Neural crest cell (in vitro differentiated cells): Measurements from ENCODE around the gene SYCE3. TPM values are rescaled to one million over a fixed set of nuclear protein-coding genes. Genes with fewer than 3 reads are reported as not detected.
A peak's percentile ranks its signal among the peaks of the same experiment; 100 is the strongest.
"Not testable (repeated sequence)": the region's sequence is repeated elsewhere in the genome, so short reads cannot be mapped to it uniquely, and the experiment has no call there.

Experiments used
- DNase-seq: peaks from one replicate; pipeline ENCODE4 v3.0.0; 2021; ENCODE audit warnings: low read depth, mixed read lengths, low spot score
- H3K27ac Mint-ChIP-seq: one replicate; pipeline ENCODE4 v1.8.0; 2021; ENCODE audit warnings: mild to moderate bottlenecking, mixed read lengths; ENCODE audit not compliant: unreplicated experiment
- H3K27me3 Mint-ChIP-seq: 2 replicates; pipeline ENCODE4 v1.8.0; 2021; ENCODE audit warnings: low read depth, mild to moderate bottlenecking, mixed read lengths
- H3K36me3 Mint-ChIP-seq: 2 replicates; pipeline ENCODE4 v1.8.0; 2021; ENCODE audit warnings: low read depth, mild to moderate bottlenecking, mixed read lengths
- H3K4me1 Mint-ChIP-seq: 2 replicates; pipeline ENCODE4 v1.8.0; 2021; ENCODE audit warnings: mixed read lengths
- H3K4me3 Mint-ChIP-seq: one replicate; pipeline ENCODE4 v1.8.0; 2021; ENCODE audit warnings: mild to moderate bottlenecking, mixed read lengths
- H3K9me3 Mint-ChIP-seq: 2 replicates; pipeline ENCODE4 v1.8.0; 2021; ENCODE audit warnings: mixed read lengths
- total RNA-seq: library from RNA; stranded (reverse); gene quantifications from 2 replicates; pipeline ENCODE4 v1.2.1, GENCODE V29; 2021
- TF ChIP-seq, protein P1 (sequence below): fragments of 200-600 bp; sonication (generic); conservative IDR thresholded peaks from 2 replicates; pipeline ENCODE4 v1.5.0; 2021; ENCODE audit warnings: antibody characterized with exemption, mild to moderate bottlenecking

Gene SYCE3
- total RNA-seq, 1 donor from 2014 or later = not detected

GRCh38 chr22:50546326-50547262, 16.1 kb downstream of the SYCE3 start:
- TF ChIP-seq, protein P1, sequence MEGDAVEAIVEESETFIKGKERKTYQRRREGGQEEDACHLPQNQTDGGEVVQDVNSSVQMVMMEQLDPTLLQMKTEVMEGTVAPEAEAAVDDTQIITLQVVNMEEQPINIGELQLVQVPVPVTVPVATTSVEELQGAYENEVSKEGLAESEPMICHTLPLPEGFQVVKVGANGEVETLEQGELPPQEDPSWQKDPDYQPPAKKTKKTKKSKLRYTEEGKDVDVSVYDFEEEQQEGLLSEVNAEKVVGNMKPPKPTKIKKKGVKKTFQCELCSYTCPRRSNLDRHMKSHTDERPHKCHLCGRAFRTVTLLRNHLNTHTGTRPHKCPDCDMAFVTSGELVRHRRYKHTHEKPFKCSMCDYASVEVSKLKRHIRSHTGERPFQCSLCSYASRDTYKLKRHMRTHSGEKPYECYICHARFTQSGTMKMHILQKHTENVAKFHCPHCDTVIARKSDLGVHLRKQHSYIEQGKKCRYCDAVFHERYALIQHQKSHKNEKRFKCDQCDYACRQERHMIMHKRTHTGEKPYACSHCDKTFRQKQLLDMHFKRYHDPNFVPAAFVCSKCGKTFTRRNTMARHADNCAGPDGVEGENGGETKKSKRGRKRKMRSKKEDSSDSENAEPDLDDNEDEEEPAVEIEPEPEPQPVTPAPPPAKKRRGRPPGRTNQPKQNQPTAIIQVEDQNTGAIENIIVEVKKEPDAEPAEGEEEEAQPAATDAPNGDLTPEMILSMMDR = no peak

GRCh38 chr22:50545522-50546325, 17.0 kb downstream of the SYCE3 start, which contains the start of gene KLHDC7B:
Gene KLHDC7B (plus strand): TSS chr22:50545899. CDS start chr22:50546244, 345 bp downstream.
- Mint-ChIP-seq H3K4me1 (no peaks in the 10 kb centered on the region), H3K27me3 (peaks cover 10% of the 10 kb centered on the region), H3K9me3 (no peaks in the 10 kb centered on the region), H3K27ac (no peak within 1 kb of the TSS), H3K4me3 (no peak within 1 kb of the TSS), H3K36me3 (no peaks in the 10 kb centered on the region)
- no peak for DNase-seq
- TF ChIP-seq, protein P1 = no peak

More at GRCh38 chr22:50546326-50547262, 16.1 kb downstream of the SYCE3 start:
- H3K4me1 Mint-ChIP-seq = no peaks in the 10 kb centered on the region
- no peak for DNase-seq
- H3K4me3 Mint-ChIP-seq = no peak overlapping the region
- no peaks in the 10 kb centered on the region for H3K36me3 Mint-ChIP-seq
- H3K27me3 Mint-ChIP-seq = peaks cover 8% of the 10 kb centered on the region
- no peaks in the 10 kb centered on the region for H3K9me3 Mint-ChIP-seq
- H3K27ac Mint-ChIP-seq = no peak overlapping the region

DNA sequence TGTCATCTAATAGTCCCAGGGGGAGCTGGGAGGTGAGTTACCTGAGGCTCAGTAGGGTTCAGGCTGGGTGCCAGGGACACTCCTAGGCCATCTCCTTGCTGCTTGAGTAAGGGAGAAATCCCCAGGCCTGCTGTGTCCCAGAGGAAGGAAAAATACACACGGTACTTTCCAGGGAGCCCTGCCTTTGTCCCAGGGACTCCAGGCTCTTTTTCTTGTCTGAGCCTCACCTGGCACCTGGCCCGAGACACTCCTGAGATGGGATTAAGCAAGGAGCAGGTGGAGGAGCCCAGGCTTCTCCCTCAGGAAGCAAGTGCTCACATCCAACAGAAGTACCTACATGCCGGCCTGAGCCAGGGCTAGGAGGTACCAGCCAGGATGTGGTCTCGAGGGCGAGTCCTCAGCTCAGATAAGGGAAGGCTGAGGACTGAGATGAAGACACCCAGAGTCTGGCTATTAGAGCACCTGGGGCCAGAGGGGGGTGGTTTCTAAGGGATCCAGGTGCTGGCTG, 17.9 kb downstream of the SYCE3 start:
- Mint-ChIP-seq H3K9me3 (no peaks in the 10 kb centered on the region), H3K4me3 (no peak overlapping the region), H3K27ac (no peak overlapping the region), H3K4me1 (no peaks in the 10 kb centered on the region), H3K27me3 (peaks cover 14% of the 10 kb centered on the region), H3K36me3 (no peaks in the 10 kb centered on the region)
- TF ChIP-seq, protein P1 = no peak
- no peak for DNase-seq

GRCh38 chr22:50544078-50544745, 18.5 kb downstream of the SYCE3 start:
- H3K9me3 Mint-ChIP-seq = no peaks in the 10 kb centered on the region
- H3K4me3 Mint-ChIP-seq = no peak overlapping the region
- DNase-seq = peak; percentile 84
- TF ChIP-seq, protein P1 = peak; percentile 59
- H3K4me1 Mint-ChIP-seq = no peaks in the 10 kb centered on the region
- H3K27ac Mint-ChIP-seq = no peak overlapping the region
- no peaks in the 10 kb centered on the region for H3K36me3 Mint-ChIP-seq
- peaks cover 14% of the 10 kb centered on the region for H3K27me3 Mint-ChIP-seq

- Mint-ChIP-seq H3K27me3 (peaks cover 18% of the 10 kb centered on the region), H3K4me1 (no peaks in the 10 kb centered on the region), H3K27ac (no peak overlapping the region), H3K4me3 (no peak overlapping the region), H3K9me3 (no peaks in the 10 kb centered on the region), H3K36me3 (no peaks in the 10 kb centered on the region)
- DNase-seq = no peak
- TF ChIP-seq, protein P1 = no peak
Measured at GRCh38 chr22:50542416-50542927, 20.2 kb downstream of the SYCE3 start.

DNA sequence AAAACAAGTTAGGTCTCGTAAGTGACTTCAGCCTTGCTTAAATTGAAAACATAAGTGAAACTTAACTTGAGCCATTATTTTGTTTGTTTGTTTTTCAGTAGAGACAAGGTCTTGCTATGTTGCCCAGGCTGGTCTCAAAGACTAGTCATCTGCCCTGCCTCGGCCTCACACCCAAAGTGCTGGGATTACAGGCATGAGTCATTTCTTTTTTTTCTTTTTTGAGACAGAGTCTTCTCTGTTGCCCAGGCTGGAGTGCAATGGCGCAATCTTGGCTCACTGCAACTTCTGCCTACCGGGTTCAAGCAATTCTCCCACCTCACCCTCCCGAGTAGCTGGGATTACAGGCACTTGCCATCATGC, 21.1 kb downstream of the SYCE3 start:
- not testable (repeated sequence) for H3K27ac Mint-ChIP-seq, H3K4me1 Mint-ChIP-seq, H3K4me3 Mint-ChIP-seq, DNase-seq, H3K36me3 Mint-ChIP-seq, H3K9me3 Mint-ChIP-seq
- peaks cover 24% of the 10 kb centered on the region for H3K27me3 Mint-ChIP-seq
